Smooth muscle cell (in vitro differentiated cells): ENCODE results near the gene IGSF8. TPM values are rescaled to one million over a fixed set of nuclear protein-coding genes. Genes with fewer than 3 reads are reported as not detected.

Source experiments
- DNase-seq: peaks from one replicate; lab custom pipeline; 2025; ENCODE audit not compliant: unreplicated experiment; lab: John Stamatoyannopoulos, UW
- H2AFZ ChIP-seq: fragments of 200-600 bp; sonication (generic); 2 replicates; pipeline ENCODE4 v1.6.0; 2016; ENCODE audit warnings: antibody characterized with exemption, low read depth, mild to moderate bottlenecking
- H3F3A ChIP-seq: fragments of 200-600 bp; sonication (generic); 2 replicates; pipeline ENCODE4 v1.6.0; 2017; ENCODE audit warnings: antibody characterized with exemption, low read depth
- H3K27ac ChIP-seq: fragments of 200-600 bp; sonication (generic); 2 replicates; pipeline ENCODE4 v1.5.1; 2016; ENCODE audit warnings: low read depth, mild to moderate bottlenecking
- H3K27me3 ChIP-seq: fragments of 200-600 bp; sonication (generic); 2 replicates; pipeline ENCODE4 v1.6.1; 2016; ENCODE audit warnings: low read depth, mild to moderate bottlenecking
- H3K36me3 ChIP-seq: fragments of 200-600 bp; sonication (generic); 2 replicates; pipeline ENCODE4 v1.5.1; 2016; ENCODE audit warnings: low read depth
- H3K4me1 ChIP-seq: fragments of 200-600 bp; sonication (generic); 2 replicates; pipeline ENCODE4 v1.5.1; 2016; ENCODE audit warnings: low read depth
- H3K4me2 ChIP-seq: fragments of 200-600 bp; sonication (generic); 2 replicates; pipeline ENCODE4 v1.6.0; 2016; ENCODE audit warnings: mild to moderate bottlenecking
- H3K4me3 ChIP-seq: fragments of 200-600 bp; sonication (generic); 2 replicates; pipeline ENCODE4 v1.5.1; 2016; ENCODE audit warnings: mild to moderate bottlenecking
- H3K79me2 ChIP-seq: fragments of 200-600 bp; sonication (generic); 2 replicates; pipeline ENCODE4 v1.6.0; 2016; ENCODE audit warnings: low read depth, mild to moderate bottlenecking
- H3K9ac ChIP-seq: fragments of 200-600 bp; sonication (generic); 2 replicates; pipeline ENCODE4 v1.6.0; 2016; ENCODE audit warnings: low read depth
- H3K9me3 ChIP-seq: fragments of 200-600 bp; sonication (generic); replicated peaks from 2 replicates; pipeline ENCODE4 v1.5.1; 2016; ENCODE audit warnings: low read depth
- H4K20me1 ChIP-seq: fragments of 200-600 bp; sonication (generic); 2 replicates; pipeline ENCODE4 v1.6.0; 2016; ENCODE audit warnings: low read depth
- WGBS: methylation state at CpG from one replicate; pipeline ENCODE4 v1.1.7; 2016; ENCODE audit warnings: low lambda C conversion rate; 5-methylcytosine and 5-hydroxymethylcytosine counted together
- polyA plus RNA-seq: library from polyadenylated mRNA; unstranded; fragments of >200 nt; fragmentation: Nextera tagmentation; extraction: Ambion mirVana; gene quantifications from 2 replicates; pipeline ENCODE4 v1.2.1, GENCODE V29; 2016
- total RNA-seq: library from RNA; depleted of rRNA; stranded (reverse); fragments of >200 nt; gene quantifications from 2 replicates; pipeline ENCODE4 v1.2.3, GENCODE V29; 2014
- TF ChIP-seq, protein P1 (sequence below): fragments of 200-600 bp; sonication (generic); IDR thresholded peaks from 2 replicates; pipeline ENCODE4 v1.5.1; 2017; ENCODE audit warnings: borderline replicate concordance, mild to moderate bottlenecking, antibody characterized with exemption; ENCODE audit not compliant: insufficient read depth, poor library complexity, severe bottlenecking

IGSF8 gene
- total and polyA plus RNA-seq, 2 experiments from 2014 or later: 20.8 to 30.2 TPM

- WGBS: 93% methylated on average over 5 of the region's 5 CpGs
- Histone ChIP-seq H3K4me2 (no peak overlapping the region), H3K4me3 (no peak overlapping the region), H3K9ac (no peak overlapping the region), H3K9me3 (no peaks in the 10 kb centered on the region), H3F3A (no peaks in the 10 kb centered on the region), H2AFZ (no peak overlapping the region), H3K79me2 (no peaks in the 10 kb centered on the region), H3K4me1 (peaks cover 9% of the 10 kb centered on the region), H3K27me3 (peaks cover 43% of the 10 kb centered on the region), H4K20me1 (no peaks in the 10 kb centered on the region), H3K27ac (no peak overlapping the region), H3K36me3 (no peaks in the 10 kb centered on the region)
- no peak for DNase-seq
- TF ChIP-seq, protein P1, sequence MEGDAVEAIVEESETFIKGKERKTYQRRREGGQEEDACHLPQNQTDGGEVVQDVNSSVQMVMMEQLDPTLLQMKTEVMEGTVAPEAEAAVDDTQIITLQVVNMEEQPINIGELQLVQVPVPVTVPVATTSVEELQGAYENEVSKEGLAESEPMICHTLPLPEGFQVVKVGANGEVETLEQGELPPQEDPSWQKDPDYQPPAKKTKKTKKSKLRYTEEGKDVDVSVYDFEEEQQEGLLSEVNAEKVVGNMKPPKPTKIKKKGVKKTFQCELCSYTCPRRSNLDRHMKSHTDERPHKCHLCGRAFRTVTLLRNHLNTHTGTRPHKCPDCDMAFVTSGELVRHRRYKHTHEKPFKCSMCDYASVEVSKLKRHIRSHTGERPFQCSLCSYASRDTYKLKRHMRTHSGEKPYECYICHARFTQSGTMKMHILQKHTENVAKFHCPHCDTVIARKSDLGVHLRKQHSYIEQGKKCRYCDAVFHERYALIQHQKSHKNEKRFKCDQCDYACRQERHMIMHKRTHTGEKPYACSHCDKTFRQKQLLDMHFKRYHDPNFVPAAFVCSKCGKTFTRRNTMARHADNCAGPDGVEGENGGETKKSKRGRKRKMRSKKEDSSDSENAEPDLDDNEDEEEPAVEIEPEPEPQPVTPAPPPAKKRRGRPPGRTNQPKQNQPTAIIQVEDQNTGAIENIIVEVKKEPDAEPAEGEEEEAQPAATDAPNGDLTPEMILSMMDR: no peak
Observed at GRCh38 chr1:160063176-160063575, 35.2 kb downstream of the IGSF8 start.

GRCh38 chr1:160062230-160062532 is 36.2 kb downstream of the IGSF8 start:
- no peak overlapping the region for H2AFZ ChIP-seq
- no peaks in the 10 kb centered on the region for H3F3A ChIP-seq
- 92% methylated on average over 5 of the region's 6 CpGs for WGBS
- H3K4me1 ChIP-seq: peaks cover 9% of the 10 kb centered on the region
- no peak overlapping the region for H3K4me3 ChIP-seq
- TF ChIP-seq, protein P1: no peak
- H3K9ac ChIP-seq: no peak overlapping the region
- DNase-seq: no peak
- peaks cover 43% of the 10 kb centered on the region for H3K27me3 ChIP-seq
- no peaks in the 10 kb centered on the region for H3K79me2 ChIP-seq
- no peaks in the 10 kb centered on the region for H3K9me3 ChIP-seq
- no peak overlapping the region for H3K4me2 ChIP-seq
- no peak overlapping the region for H3K27ac ChIP-seq
- H4K20me1 ChIP-seq: no peaks in the 10 kb centered on the region
- no peaks in the 10 kb centered on the region for H3K36me3 ChIP-seq

- Histone ChIP-seq H3F3A (no peaks in the 10 kb centered on the region), H3K9me3 (no peaks in the 10 kb centered on the region), H4K20me1 (no peaks in the 10 kb centered on the region), H3K27ac (no peak overlapping the region), H3K9ac (no peak overlapping the region), H3K36me3 (no peaks in the 10 kb centered on the region), H3K4me1 (peaks cover 5% of the 10 kb centered on the region), H2AFZ (no peak overlapping the region), H3K4me2 (no peak overlapping the region), H3K79me2 (no peaks in the 10 kb centered on the region), H3K27me3 (peaks cover 43% of the 10 kb centered on the region), H3K4me3 (no peak overlapping the region)
- no peak for DNase-seq
- TF ChIP-seq, protein P1: no peak
- WGBS: 70% methylated on average over 13 of the region's 15 CpGs
Observed at GRCh38 chr1:160061369-160062229, 36.8 kb downstream of the IGSF8 start.

DNA sequence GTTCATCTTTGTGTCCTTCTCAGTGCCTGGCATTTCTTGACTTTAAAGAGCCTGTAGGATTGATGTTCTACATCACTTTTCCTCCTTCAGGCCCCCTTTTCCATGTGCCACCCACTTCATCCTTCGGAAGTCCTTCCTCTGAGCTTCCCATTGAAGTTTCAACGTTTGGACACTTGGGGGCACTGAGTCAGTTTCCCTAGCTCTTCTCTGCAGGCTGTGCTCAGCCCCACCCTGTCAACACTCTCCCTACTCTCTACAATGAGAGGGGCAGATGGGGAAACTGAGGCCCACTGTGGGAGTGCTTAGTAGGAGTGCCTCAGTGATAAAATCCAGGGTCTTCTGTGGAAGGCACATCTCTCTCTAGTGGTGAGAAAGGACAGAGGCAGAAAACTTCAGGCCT is 40.3 kb downstream of the IGSF8 start:
- H3K36me3 ChIP-seq: no peaks in the 10 kb centered on the region
- H3K9ac ChIP-seq: no peak overlapping the region
- H3K4me2 ChIP-seq: no peak overlapping the region
- no peak overlapping the region for H2AFZ ChIP-seq
- H3K4me3 ChIP-seq: no peak overlapping the region
- H3F3A ChIP-seq: no peaks in the 10 kb centered on the region
- peaks cover 30% of the 10 kb centered on the region for H3K27me3 ChIP-seq
- TF ChIP-seq, protein P1: no peak
- no peaks in the 10 kb centered on the region for H3K9me3 ChIP-seq
- H3K27ac ChIP-seq: no peak overlapping the region
- WGBS: 42% methylated on average over 2 of the region's 2 CpGs
- DNase-seq: no peak
- H4K20me1 ChIP-seq: no peaks in the 10 kb centered on the region
- H3K4me1 ChIP-seq: peaks cover 5% of the 10 kb centered on the region
- no peaks in the 10 kb centered on the region for H3K79me2 ChIP-seq
